Activated T-cell treated with anti-CD3 and anti-CD28 coated beads, Interleukin-2, amount 50 U/mL, for 72 hours (primary cell): ENCODE data around the gene MRPL27. TPM values are rescaled to one million over a fixed set of nuclear protein-coding genes. Genes with fewer than 3 reads are reported as not detected.

ENCODE experiments used
- ATAC-seq, 2 donors: fragments of 150-1000 bp; cut with Tn5 transposase; replicated peaks in 1 of 2; 2 replicates each; pipeline ENCODE4 v1.10.0; 2021; ENCODE audit warnings: moderate library complexity in 2 of 2, mild to moderate bottlenecking in 1 of 2
- DNase-seq, 2 donors: peaks; one replicate each; pipeline ENCODE4 v3.0.0; 2021 to 2022; ENCODE audit warnings: mixed read lengths in 1 of 2
- H3K27ac Mint-ChIP-seq: one replicate; pipeline ENCODE4 v1.8.0; 2022; ENCODE audit warnings: mild to moderate bottlenecking, moderate library complexity, mixed read lengths
- H3K27me3 Mint-ChIP-seq: one replicate; pipeline ENCODE4 v1.8.0; 2022; ENCODE audit warnings: low read depth, mixed read lengths
- H3K36me3 Mint-ChIP-seq, 2 donors: one replicate each; pipeline ENCODE4 v1.8.0; 2022; ENCODE audit warnings: mixed read lengths in 2 of 2, mild to moderate bottlenecking in 1 of 2; ENCODE audit not compliant: insufficient read depth in 2 of 2
- H3K4me1 Mint-ChIP-seq: one replicate; pipeline ENCODE4 v1.8.0; 2022; ENCODE audit warnings: low read depth, mixed read lengths
- H3K4me3 Mint-ChIP-seq, 2 donors: one replicate each; pipeline ENCODE4 v1.8.0; 2022; ENCODE audit warnings: mild to moderate bottlenecking in 2 of 2, mixed read lengths in 2 of 2, moderate library complexity in 2 of 2
- H3K9me3 Mint-ChIP-seq, 2 donors: one replicate each; pipeline ENCODE4 v1.8.0; 2022; ENCODE audit warnings: mixed read lengths in 2 of 2
- total RNA-seq, 2 donors: library from RNA; stranded (reverse); gene quantifications; one replicate each; pipeline ENCODE4 v1.2.3, GENCODE V29; 2022

MRPL27 gene
- total RNA-seq, 2 donors from 2014 or later: 44.6 to 45.9 TPM

GRCh38 chr17:50323060-50323459 lies 49.9 kb downstream of the MRPL27 start:
- Mint-ChIP-seq H3K4me3 (no peak overlapping the region), H3K27ac (no peak overlapping the region), H3K27me3 (no peaks in the 10 kb centered on the region), H3K36me3 (no peaks in the 10 kb centered on the region), H3K4me1 (peaks cover 6% of the 10 kb centered on the region), H3K9me3 (no peaks in the 10 kb centered on the region)
- ATAC-seq (no peak), DNase-seq (no peak)

- H3K9me3 Mint-ChIP-seq: no peaks in the 10 kb centered on the region
- no peak for ATAC-seq
- DNase-seq: no peak
- peaks cover 6% of the 10 kb centered on the region for H3K4me1 Mint-ChIP-seq
- no peaks in the 10 kb centered on the region for H3K36me3 Mint-ChIP-seq
- H3K4me3 Mint-ChIP-seq: no peak overlapping the region
- no peak overlapping the region for H3K27ac Mint-ChIP-seq
- no peaks in the 10 kb centered on the region for H3K27me3 Mint-ChIP-seq
Measured at GRCh38 chr17:50322271-50322670, 50.7 kb downstream of the MRPL27 start.

DNA sequence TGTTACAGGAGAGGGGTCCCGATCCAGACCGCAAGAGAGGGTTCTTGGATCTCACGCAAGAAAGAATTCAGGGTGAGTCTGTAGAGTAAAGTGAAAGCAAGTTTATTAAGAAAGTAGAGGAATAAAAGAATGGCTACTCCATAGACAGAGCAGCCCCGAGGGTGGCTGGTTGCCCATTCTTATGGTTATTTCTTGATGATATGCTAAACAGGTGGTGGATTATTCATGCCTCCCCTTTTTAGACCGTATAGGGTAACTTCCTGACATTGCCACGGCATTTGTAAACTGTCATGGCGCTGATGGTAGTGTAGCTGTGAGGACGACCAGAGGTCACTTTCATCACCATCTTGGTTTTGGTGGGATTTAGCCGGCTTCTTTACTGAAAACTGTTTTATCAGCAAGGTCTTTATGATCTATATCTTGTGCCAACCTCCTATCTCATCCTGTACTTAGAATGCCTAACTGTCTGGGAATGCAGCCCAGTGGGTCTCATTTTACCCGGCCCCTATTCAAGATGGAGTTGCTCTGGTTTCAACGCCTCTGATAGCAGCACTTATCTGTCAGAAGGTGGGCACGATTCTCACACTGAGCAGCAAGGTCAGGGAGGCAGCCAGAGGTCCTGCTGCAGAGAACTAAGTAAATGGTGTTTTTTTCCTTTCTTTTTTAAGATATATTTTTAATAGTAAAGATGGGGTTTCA lies 53.5 kb downstream of the MRPL27 start:
- no peaks in the 10 kb centered on the region for H3K9me3 Mint-ChIP-seq
- DNase-seq (no peak), ATAC-seq (no peak)
- H3K36me3 Mint-ChIP-seq: no peaks in the 10 kb centered on the region
- H3K27ac Mint-ChIP-seq: no peak overlapping the region
- H3K4me1 Mint-ChIP-seq: no peaks in the 10 kb centered on the region
- H3K4me3 Mint-ChIP-seq: no peak overlapping the region
- H3K27me3 Mint-ChIP-seq: no peaks in the 10 kb centered on the region

DNA sequence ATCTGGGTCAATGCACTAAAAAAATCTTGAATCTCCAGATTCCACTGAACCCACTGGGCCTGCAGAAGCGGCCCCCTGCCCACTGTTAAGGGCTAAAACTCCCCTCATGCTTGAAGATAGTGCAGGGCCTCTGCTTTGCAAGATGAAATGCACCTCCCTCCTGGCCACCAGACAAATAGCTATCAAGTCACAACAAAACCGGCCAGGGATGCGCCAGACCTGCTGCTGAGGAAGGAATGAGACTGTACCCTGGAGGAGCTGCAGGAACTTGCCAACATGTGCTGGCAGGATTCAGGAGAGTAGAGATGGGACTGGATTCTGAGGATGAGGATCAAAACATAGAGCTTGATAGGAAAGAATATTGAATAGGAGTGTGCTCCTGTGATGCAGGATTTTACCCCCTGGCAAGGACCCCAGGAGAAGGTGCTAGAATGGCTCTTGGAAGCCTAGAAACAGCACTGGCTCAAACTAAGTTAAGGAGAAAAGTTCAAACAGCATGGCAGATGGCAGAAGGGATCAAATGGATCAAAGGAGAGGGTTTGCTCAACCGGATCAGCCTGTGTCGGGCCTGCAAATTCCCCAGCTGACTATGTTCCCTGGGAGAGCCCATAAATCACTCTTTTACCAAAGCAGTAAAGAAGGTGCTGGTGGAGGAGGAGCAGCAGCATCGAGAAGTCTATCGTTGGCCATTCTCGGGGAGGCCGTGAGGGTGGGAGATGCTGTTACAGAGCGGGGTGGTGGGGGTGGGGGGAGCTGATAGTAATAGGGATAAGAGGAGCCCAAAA lies 54.3 kb downstream of the MRPL27 start:
- no peaks in the 10 kb centered on the region for H3K36me3 Mint-ChIP-seq
- ATAC-seq: no peak
- no peak overlapping the region for H3K27ac Mint-ChIP-seq
- DNase-seq: no peak
- H3K27me3 Mint-ChIP-seq: peaks cover 5% of the 10 kb centered on the region
- H3K4me1 Mint-ChIP-seq: no peaks in the 10 kb centered on the region
- H3K4me3 Mint-ChIP-seq: no peak overlapping the region
- H3K9me3 Mint-ChIP-seq: no peaks in the 10 kb centered on the region

Other genes starting within 250 kb of the MRPL27 start
- gene SAMD14, start 243.0 kb downstream of the MRPL27 start, total RNA-seq: 1 to 10 TPM; 3.3 to 6.9 TPM
- gene PPP1R9B, start 222.5 kb downstream of the MRPL27 start, total RNA-seq: 100 to 1,000 TPM; 111 to 128 TPM
- 1 to 10 TPM; 1.7 to 2.3 TPM for gene SGCA, start 207.2 kb downstream of the MRPL27 start, total RNA-seq
- gene COL1A1, start 171.6 kb downstream of the MRPL27 start, total RNA-seq: 10 to 100 TPM in 1 of 2 donors, 1 to 10 TPM in 1; 9.8 to 10.3 TPM
- gene TMEM92, start 98.7 kb downstream of the MRPL27 start, total RNA-seq: under 1 TPM in 1 of 2 donors, not detected in 1; 0.51 TPM
- gene XYLT2, start 27.1 kb downstream of the MRPL27 start, total RNA-seq: 10 to 100 TPM; 24.2 to 43.8 TPM
- gene EME1, start within 50 bp of the MRPL27 start, total RNA-seq: 10 to 100 TPM; 42.9 to 43.1 TPM
- 10 to 100 TPM; 57.6 to 63.6 TPM for gene LRRC59, start 24.3 kb upstream of the MRPL27 start, total RNA-seq
- gene ACSF2, start 53.0 kb upstream of the MRPL27 start, total RNA-seq: 10 to 100 TPM; 30.2 to 43.0 TPM
- not detected for gene CHAD, start 95.7 kb upstream of the MRPL27 start, total RNA-seq
- gene RSAD1, start 105.7 kb upstream of the MRPL27 start, total RNA-seq: 10 to 100 TPM; 29.2 to 34.0 TPM
- gene MYCBPAP, start 135.3 kb upstream of the MRPL27 start, total RNA-seq: 10 to 100 TPM in 1 of 2 donors, 1 to 10 TPM in 1; 8.9 to 24.3 TPM
- not detected for gene EPN3, start 159.6 kb upstream of the MRPL27 start, total RNA-seq
- 10 to 100 TPM; 25.0 to 51.3 TPM for gene SPATA20, start 174.0 kb upstream of the MRPL27 start, total RNA-seq
- gene CACNA1G, start 187.5 kb upstream of the MRPL27 start, total RNA-seq: under 1 TPM; 0.07 to 0.14 TPM